ENCODE results near the gene NRAS. TPM values are rescaled to one million over a fixed set of nuclear protein-coding genes. Genes with fewer than 3 reads are reported as not detected.

Gene NRAS
- total and polyA plus RNA-seq, 9 of the 15 experiments (the other 6 are each of a cell fraction or from before 2014, with no cell fraction given) = 40.7 to 94.5 (median 75.4) TPM

GRCh38 chr1:114741963-114742746, 25.6 kb upstream of the NRAS start:
- BruUV-seq (replicated peaks) = no TSS peak
- no peaks in the 10 kb centered on the region for H3K27me3 ChIP-seq (ENCODE audit: control insufficient read depth in 2 of 2, insufficient read depth in 2 of 2, low read length in 2 of 2)
- H3K9ac ChIP-seq (ENCODE audit: insufficient read depth in 1 of 2, low read depth in 2 of 2, low read length in 2 of 2) = no peak overlapping the region
- H3K4me1 ChIP-seq (replicated peaks in 1 of 2; ENCODE audit: control insufficient read depth in 2 of 2, insufficient read depth in 2 of 2, low read length in 2 of 2) = no peaks in the 10 kb centered on the region
- H2AFZ ChIP-seq (ENCODE audit: low read depth, low read length) = no peak overlapping the region
- DNase-seq (ENCODE audit: extremely low read depth in 1 of 4, low spot score in 3 of 4) (no peak), FAIRE-seq (no peak), ATAC-seq (no peak)
- POLR2A ChIA-PET = interaction anchor here (1.2 to 2.2 kb wide), 5 partner anchors 9 to 38 kb away, joined by 3 to 16 read pairs (median 4); partner anchors contain the start of genes NRAS and SIKE1
- no peak overlapping the region for H3K27ac ChIP-seq (ENCODE audit: extremely low read depth, low read depth, low read length)
- TF ChIP-seq POLR3A (IDR thresholded peaks at IDR 0.05; ENCODE audit: borderline replicate concordance, extremely low read depth, insufficient read depth, insufficient read length) (no peak), ZNF121 (CRISPR knock-in tag; conservative IDR thresholded peaks at IDR 0.05) (0 out of 2 replicates have a peak, but pooled peaks have one; percentile 25), ZNF280B (CRISPR knock-in tag; IDR thresholded peaks at IDR 0.05) (no peak)
- H3K79me2 ChIP-seq (ENCODE audit: control insufficient read depth, insufficient read depth, low read length) = peaks cover 94% of the 10 kb centered on the region
- 0 out of 2 replicates have a peak, but pooled peaks cover 3% of the 10 kb centered on the region for H4K20me1 ChIP-seq (replicated peaks; ENCODE audit: control insufficient read depth, insufficient read depth, low read length)
- peaks cover 96% of the 10 kb centered on the region for H3K36me3 ChIP-seq (ENCODE audit: control insufficient read depth, insufficient read depth, low read length)
- in situ Hi-C loops (cut with MboI) (no loop called here), intact Hi-C loops (cut with micrococcal nuclease) (no loop called here)
- no peak overlapping the region for H3K4me3 ChIP-seq
- CTCF ChIA-PET (ENCODE audit: low intra/inter-chr PET ratio) = no interaction called here
- no peaks in the 10 kb centered on the region for H3K9me3 ChIP-seq (replicated peaks; ENCODE audit: control insufficient read depth, insufficient read depth, low read depth, low read length)
- no peaks in the 10 kb centered on the region for H3K9me1 ChIP-seq (ENCODE audit: control insufficient read depth, insufficient read depth, low read length)
- WGBS (ENCODE audit: insufficient coverage, low coverage, missing lambda C conversion rate) = 92% methylated on average over 11 of the region's 11 CpGs
- H3K4me2 ChIP-seq (ENCODE audit: insufficient read depth, low read length) = no peak overlapping the region
